HG03460 (cell line): ENCODE data around the gene CMC4.
A peak's percentile ranks its signal among the peaks of the same experiment; 100 is the strongest.

ENCODE experiments used
- ATAC-seq: cut with Tn5 transposase; IDR thresholded peaks from one replicate; pipeline ENCODE4 v1.9.1; 2021; ENCODE audit not compliant: unreplicated experiment

The CMC4 gene

GRCh38 chrX:155054255-155054654 lies 16.7 kb downstream of the CMC4 start:
- no peak for ATAC-seq

- ATAC-seq: no peak
These were observed 17.3 kb downstream of the CMC4 start for GRCh38 chrX:155053656-155054055.

GRCh38 chrX:155052738-155053498 lies 18.0 kb downstream of the CMC4 start:
- ATAC-seq: no peak

- no peak for ATAC-seq
These were observed 21.8 kb downstream of the CMC4 start for GRCh38 chrX:155048977-155049619.

- no peak for ATAC-seq
These were observed 24.0 kb downstream of the CMC4 start for GRCh38 chrX:155046811-155047528.

- ATAC-seq: no peak
These were observed 24.7 kb downstream of the CMC4 start for GRCh38 chrX:155046129-155046810.

- no peak for ATAC-seq
These were observed 35.2 kb downstream of the CMC4 start for GRCh38 chrX:155035688-155036087.

GRCh38 chrX:155031657-155032056 lies 39.3 kb downstream of the CMC4 start:
- no peak for ATAC-seq

DNA sequence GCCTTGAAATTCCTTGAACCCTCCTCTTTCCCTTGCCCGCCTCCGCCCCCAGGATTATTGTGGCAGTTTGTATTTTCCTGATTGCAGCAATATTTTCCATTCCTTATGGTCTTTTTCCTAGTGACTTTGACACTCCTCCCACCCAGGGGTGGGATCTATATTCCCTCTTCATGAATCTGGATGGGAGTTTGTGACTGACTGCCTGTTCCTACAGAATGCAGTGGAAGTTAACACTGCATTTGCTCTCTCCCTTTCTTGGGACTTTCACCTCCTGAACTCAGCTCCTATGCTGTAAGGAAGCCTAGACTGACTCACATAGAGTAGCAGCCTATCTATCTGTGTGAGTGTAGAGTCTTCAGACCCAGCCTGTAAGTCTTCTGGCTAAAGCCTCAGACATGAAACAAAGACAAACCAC lies 42.1 kb downstream of the CMC4 start:
- no peak for ATAC-seq

GRCh38 chrX:155028129-155028528 lies 42.8 kb downstream of the CMC4 start:
- ATAC-seq: no peak

- no peak for ATAC-seq
These were observed 43.3 kb downstream of the CMC4 start for GRCh38 chrX:155027509-155028066.

DNA sequence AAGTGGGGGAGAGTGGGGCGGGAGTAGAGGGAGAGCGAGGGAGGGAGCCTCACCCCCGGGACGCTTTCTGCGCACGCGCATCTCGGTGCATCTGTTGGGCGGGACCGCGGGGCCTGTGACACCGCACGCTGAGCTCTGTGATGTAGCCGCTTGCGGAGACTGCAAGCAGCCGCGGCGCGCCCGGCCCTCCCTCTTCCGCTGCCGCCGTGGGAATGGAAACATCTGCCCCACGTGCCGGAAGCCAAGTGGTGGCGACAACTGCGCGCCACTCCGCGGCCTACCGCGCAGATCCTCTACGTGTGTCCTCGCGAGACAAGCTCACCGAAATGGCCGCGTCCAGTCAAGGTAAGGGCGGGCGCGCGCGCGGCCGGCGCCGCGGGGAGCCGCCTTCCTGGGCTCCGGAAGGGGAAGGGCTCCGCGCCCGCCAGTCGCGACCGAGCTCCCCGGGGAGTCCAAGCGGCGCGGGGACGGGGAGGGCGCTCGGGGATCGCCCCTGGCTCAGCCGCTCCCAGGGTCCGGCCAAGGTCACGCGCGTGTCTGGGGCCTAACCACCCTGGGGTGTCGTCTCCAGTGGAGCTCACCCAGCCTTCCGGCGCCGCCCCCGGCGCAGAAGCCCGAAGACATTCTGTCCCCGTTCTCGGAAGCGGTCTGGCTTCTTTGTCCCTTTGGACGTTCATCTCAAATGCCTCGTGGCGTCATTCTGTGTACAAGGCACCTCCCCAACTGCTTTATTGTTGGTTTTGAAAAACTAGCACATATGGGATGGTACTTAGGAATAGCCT lies 44.0 kb downstream of the CMC4 start, which contains the start of gene FUNDC2:
Gene FUNDC2, plus strand, starts transcription at position 118 of the 782 bp plus-strand sequence. Its CDS starts 95 bp downstream, at position 213.
- ATAC-seq: peak; percentile 84

DNA sequence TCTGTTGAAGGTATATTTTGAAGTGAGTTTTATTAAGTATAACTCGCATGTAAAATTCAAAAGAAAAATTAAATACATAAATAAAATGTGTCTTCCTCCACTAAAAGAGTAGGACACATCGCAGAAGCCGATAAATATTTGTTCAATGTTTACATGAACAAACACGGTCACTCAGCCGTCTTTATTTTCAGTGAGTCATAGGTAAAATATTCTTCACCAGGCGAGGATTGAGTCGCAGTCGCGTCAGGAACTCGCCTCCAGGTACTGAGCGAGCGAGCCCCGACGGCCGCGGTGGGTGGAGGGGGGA lies 44.6 kb downstream of the CMC4 start:
- no peak for ATAC-seq

GRCh38 chrX:155023907-155024833 lies 46.8 kb downstream of the CMC4 start:
- ATAC-seq: no peak

GRCh38 chrX:155022585-155022984 lies 48.4 kb downstream of the CMC4 start, which contains the start of gene F8:
F8 (minus strand) TSS chrX:155022723; CDS start chrX:155022552, 171 bp downstream.
- ATAC-seq: no peak

- ATAC-seq: no peak
These were observed 50.3 kb downstream of the CMC4 start for GRCh38 chrX:155020591-155020990.
